Measurements from ENCODE around the gene SUGP2.

DNA sequence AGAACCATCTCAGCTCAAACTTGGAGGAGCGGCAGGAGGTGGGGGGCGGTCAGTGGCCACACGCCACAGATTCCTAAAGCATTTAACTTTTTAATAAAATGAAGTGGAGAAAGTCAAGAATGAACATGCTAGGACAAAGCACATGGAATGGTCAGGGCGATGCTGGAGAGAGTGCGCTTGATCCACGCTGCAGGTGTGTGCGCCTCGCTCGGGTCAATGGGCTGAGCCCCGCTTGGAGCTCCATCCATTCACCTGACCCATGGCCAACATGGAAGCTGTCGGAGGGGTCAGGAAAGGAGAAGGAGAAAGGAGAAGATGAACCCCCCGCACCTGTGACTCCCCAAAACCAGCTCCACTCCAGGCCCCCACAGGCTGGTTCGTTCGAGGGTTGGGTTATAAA is 41.8 kb downstream of the SUGP2 start:
- TF ChIP-seq WIZ (CRISPR knock-in tag; IDR thresholded peaks at IDR 0.05) (no peak), KAT8 (CRISPR knock-in tag; IDR thresholded peaks at IDR 0.05) (no peak), TGIF2 (CRISPR knock-in tag; IDR thresholded peaks at IDR 0.05) (no peak), TCF7L2 (IDR thresholded peaks at IDR 0.05; ENCODE audit: low read depth, low read length) (no peak), TRIM22 (IDR thresholded peaks at IDR 0.05) (no peak), FOXJ3 (CRISPR knock-in tag; IDR thresholded peaks at IDR 0.05; ENCODE audit: borderline replicate concordance) (no peak), JUND (CRISPR knock-in tag; IDR thresholded peaks at IDR 0.05) (no peak), CEBPB (IDR thresholded peaks at IDR 0.05; ENCODE audit: borderline replicate concordance, low read depth, low read length) (no peak), MIER3 (CRISPR knock-in tag; IDR thresholded peaks at IDR 0.05; ENCODE audit: borderline replicate concordance) (no peak)
